NCI-H524 treated with DMSO at 0.1 percent for 48 hours (cell line): ENCODE data around the gene CPEB4.

Experiments used
- DNase-seq: peaks from one replicate; lab custom pipeline; 2025; lab: John Stamatoyannopoulos, UW

CPEB4 gene

GRCh38 chr5:173944511-173944910, 56.4 kb downstream of the CPEB4 start:
- DNase-seq: no peak

DNA sequence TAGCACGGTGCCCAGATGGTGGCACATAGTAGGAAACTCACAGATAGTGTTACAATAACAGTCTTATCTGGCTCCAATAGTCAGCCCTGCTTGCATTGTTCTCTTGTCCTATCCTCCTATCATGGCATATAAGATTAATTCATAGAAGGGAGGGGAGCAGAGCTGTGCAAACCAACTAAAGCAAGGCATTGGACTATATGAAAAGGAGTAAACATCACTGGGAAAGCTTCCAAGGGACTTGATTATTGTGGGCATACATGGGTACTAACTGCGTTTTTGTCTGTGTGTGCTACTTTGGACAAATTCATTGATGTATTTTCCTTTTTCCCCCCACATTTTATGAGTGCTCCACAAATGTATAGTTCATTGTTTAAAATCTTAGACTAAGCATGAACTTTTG, 57.0 kb downstream of the CPEB4 start:
- DNase-seq: no peak

DNA sequence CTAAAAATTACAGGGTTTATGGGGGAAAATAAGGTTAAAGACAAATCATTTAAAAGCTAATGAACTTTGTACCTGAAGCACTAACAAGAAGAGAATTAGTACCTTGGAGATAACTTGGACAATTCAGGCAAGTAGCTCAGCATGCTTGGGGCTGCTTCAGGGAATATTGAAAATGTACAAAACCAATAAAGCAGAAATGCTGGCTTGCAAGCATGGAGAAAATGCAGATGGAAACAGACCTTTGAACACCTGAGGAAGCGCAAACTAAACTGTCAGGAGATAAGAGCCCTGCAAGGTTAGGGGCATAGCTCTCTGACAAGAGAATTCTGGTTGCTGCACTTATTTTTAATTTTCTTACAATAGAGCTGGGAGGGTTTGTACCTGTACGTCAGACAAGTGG, 58.2 kb downstream of the CPEB4 start:
- DNase-seq: no peak

DNA sequence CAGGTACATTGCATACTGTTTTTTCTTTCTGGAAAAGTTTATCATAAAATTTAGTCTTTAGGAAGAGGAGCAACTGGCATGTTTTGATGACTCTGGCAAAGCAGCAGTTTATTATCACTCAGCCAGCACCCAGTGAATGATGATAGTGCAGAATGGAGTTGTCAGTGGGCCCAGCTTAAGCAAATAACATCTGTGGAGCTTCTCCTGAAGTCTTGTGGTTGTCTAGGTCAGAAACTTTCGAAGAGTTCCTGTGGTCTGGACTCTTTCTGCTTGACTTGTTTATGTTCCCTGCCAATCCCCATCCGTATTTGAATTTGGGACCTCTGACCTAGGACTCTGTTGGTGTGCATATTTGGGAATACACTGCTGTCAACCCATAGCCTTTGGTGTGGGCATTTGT, 62.7 kb downstream of the CPEB4 start:
- no peak for DNase-seq

DNA sequence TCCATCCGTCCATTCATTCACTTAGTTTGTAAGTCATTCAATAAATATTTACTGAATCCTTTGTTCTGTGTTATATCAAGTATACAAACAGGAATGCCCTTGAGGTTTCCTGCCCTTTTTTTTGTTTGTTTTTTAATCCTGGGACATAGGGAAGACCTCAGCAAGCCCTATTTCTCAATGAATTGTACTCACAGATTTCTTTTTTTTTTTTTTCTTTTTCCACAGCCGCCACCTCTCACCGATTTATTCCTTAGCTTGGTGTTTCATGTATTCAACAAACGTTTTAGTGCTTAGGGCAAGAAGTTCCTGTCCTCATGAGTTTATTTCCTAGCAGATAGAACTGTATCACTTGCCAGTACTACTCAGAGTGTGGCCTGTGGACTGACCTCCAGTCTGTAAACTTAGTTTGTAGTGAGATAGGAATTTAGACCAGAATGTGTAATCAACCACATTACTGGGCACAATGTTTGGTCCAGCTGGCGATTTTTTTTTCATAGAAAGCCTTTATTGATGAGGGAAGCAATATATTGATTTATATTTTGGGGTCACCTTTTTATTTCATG, 65.5 kb downstream of the CPEB4 start:
- no peak for DNase-seq

DNA sequence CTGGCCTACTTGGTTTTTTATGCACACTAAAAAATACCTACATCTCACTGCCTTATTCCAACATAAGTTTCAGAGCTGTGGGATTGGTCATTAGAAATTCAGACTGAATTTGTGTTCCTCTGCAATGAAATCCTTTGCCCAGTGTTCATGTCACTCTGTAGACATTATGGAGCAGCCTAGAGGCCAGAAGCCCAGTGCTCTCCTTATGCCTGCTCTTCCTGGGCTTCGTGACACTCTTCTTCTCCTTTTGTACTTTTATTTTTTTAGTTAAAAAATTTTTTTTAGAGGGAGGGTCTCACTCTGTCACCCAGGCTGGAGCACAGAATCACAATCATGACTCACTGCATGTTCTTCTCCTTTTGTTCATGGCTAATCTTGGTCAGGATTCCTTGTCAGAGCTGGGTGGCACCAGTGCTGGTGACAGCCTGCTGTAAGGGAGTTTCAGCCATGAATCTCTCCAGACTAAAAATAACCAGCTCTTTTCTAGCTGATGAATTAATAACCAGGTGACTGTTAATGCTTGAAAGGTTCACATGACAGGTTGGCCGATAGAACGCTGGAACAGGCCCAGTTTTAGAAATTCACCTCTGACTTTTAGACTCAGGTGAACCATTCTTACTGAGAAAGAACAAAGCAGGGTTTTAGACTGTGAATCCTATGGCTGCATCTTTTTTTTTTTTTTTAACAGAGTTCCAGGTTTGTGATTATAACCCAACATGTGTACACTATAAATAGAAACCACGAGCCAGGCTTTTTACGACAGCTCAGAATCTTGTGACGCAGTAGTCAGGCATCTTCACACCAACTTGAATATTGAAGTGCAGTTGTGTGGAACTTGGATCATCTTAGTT, 66.7 kb downstream of the CPEB4 start:
- DNase-seq: no peak

GRCh38 chr5:173960986-173961385, 72.8 kb downstream of the CPEB4 start:
- DNase-seq: no peak

- no peak for DNase-seq
Measured at GRCh38 chr5:173961418-173961817, 73.3 kb downstream of the CPEB4 start.

DNA sequence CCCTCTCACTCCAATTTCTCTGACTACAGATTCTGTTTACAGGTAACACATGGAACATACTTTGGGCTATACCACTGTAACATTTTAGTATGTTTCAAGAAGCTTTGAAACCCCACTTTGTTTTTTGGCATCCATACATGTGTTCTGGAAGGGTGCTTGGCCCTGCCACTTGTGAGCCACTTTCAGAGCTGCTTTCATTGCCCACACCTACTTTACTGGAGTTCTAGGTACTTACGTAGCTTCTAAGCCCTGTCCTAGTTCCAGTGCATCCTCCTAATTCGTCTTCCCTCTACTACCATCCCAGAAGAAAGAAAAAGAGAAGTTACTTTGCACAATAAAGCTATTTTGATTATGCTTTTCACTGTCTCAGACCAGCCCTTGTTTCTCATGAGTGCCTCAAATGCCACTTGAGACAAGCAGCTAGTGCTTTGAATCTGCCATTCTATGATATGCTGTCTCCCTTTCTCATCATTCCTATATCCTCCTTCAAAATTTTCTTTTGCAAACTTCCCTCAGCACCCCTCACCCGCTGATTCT, 74.4 kb downstream of the CPEB4 start:
- no peak for DNase-seq

DNA sequence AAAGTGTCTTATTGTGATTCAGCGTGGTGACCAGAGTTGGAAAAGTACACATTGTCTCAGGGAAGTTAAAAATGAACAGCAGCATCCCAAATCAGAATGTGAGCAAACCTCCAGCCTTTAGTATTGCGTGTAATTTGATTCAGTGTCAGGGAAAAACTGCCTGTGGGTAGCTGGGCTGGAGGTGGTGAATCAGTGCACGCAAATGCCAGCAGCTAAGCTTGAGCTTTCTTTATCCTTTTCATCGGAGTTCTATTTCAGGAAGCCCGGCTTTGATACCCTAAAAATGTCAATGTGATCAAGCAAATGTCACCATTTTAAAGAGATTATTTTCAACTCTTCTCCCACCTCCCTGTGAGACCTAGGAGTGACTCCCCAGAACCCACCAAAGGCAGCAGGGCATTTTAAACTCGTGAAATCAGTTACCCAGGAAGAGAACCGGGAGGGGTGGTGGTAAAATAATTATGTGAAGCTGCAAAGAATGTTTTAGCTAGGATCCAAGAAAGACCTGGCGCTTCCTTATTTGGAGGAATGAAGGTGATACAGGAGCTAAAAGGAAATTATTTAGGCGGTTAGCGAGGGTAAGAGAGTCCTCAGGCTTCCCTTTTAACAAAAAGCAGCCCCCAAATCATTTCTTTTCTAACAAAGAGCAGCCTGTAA, 75.2 kb downstream of the CPEB4 start:
- DNase-seq: no peak

- DNase-seq: no peak
Measured at GRCh38 chr5:173963867-173964441, 75.8 kb downstream of the CPEB4 start.

DNA sequence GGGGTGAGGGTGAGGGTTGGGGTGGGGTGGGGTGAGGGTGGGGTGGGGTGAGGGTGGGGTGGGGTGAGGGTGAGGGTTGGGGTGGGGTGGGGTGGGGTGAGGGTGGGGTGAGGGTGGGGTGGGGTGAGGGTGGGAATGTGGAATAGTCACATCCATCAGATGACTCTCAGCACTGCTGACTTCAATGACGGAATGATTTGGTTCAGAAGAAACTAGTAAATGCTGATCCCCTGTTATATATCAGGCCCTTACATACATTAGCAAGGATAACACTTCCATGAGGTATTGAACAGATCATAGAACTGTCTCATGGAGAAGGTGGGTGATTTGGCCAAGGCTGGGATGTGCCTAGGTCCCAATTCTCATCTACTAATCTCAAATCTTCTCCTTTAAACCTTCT, 76.4 kb downstream of the CPEB4 start:
- DNase-seq: no peak

- DNase-seq: no peak
Measured at GRCh38 chr5:173967241-173967640, 79.1 kb downstream of the CPEB4 start.

- no peak for DNase-seq
Measured at GRCh38 chr5:173968154-173968797, 80.1 kb downstream of the CPEB4 start.

DNA sequence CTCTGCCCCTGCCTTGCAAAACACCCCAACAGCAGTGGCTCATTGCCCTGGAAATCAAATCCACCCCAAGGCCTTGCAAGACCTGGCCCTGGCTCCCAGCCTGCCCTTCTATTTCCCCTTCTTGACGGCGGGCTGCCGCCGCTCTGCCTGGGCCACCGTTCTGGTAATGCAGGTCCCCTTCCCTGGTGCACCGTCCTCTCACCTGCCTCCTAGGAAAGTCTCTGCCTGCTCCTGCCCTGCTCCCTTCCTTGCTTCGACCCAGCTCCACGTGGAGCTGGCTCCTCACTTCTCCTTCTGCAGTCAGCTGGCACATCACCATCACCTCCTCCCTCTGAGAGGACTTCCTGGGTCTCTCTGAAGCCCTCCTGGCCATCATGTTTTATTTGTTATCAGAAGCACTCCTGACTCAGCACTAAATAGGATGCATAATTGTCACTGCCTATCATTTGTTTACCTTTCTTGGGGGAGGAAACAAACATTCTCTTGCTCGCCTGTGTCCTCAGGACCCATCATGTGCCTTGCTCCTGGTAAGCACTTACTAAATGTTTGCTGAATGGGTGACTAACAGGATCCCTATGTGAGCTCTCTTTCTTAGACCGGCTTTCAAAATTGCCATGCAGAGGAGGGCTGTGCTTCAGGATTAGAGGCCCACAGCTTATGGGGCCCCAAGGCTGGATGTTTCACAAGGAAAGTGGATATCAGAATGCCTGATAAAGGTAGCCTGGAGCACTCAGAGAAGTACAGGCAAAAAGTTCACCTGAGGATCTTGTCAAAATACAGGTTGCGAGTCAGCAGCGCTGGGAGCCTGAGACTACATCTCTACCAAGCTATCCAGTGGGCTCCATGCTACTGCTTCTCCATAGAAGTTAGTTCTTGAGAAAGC, 81.3 kb downstream of the CPEB4 start:
- DNase-seq: no peak

DNA sequence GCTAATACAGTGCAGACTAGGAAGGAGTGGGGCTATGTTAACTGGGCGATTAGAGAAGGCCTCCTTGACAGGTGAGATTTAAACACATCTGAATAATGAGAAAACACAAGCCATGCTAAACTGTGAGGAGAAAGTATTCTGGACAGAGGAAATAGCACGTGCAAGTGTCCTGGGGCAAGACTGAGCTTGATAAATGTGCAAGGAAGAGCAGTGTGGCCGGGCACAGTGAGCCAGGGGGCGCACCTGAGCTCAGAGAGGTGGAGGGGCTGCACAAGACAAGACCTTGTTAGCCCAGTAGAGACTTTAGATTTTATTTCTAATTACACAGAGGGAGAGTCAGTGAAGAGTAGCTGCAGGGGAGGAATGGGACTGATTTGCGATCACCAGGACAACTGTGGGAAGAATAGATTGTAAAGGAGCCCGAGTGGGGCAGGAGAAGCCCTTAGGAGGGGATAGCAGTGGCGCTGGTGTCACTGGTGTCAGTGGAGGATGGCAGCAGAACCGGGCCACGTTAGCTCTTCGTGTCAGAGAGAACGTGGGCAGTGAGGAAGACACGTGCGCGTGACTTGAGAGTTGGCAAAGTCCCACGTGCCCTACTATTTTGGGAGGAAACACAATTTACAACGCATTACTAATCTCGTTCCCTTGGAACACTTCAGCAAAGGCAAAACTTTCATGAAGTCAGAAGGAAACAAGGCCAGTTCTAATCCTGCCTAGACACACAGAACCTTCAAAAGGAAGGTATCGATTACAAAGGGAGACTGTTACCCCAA, 82.9 kb downstream of the CPEB4 start:
- DNase-seq: no peak

- no peak for DNase-seq
Measured at GRCh38 chr5:173971681-173972345, 83.7 kb downstream of the CPEB4 start.

DNA sequence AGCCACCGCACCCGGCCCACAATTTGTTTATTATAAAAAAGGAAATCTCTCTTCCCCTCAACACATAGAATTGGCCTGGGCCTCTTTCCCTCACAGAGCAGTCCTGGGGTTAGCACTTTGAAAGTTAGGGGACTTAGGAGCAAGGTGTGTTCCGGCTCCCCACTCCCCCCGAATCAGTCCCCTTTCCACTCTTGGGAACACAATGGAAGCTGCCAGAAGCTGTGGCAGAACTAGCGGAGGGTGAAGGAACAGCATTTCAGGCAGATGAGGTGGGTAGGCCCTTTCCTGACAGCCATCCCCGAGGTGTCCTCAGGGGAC, 84.4 kb downstream of the CPEB4 start:
- DNase-seq: no peak

GRCh38 chr5:173972925-173973615, 84.9 kb downstream of the CPEB4 start:
- DNase-seq: no peak
